Measurements from ENCODE around the gene TEPSIN. TPM values are rescaled to one million over a fixed set of nuclear protein-coding genes. Genes with fewer than 3 reads are reported as not detected.
A peak's percentile ranks its signal among the peaks of the same experiment; 100 is the strongest.

Gene TEPSIN
- total RNA-seq, 2 experiments from 2014 or later, result 54.5 to 63.2 TPM

- peaks cover 30% of the 10 kb centered on the region for H3K36me3 Mint-ChIP-seq (ENCODE audit: low read depth)
- no peak overlapping the region for H3K4me3 Mint-ChIP-seq
- H3K9me3 Mint-ChIP-seq, result no peaks in the 10 kb centered on the region
- ChIA-PET POLR2A (no interaction called here), CTCF (interaction anchor here (1.6 to 1.7 kb wide), 2 partner anchors 11 to 17 kb away, joined by 3 to 5 read pairs; partner anchors contain the start of gene SLC38A10)
- peaks cover 3% of the 10 kb centered on the region for H3K4me1 Mint-ChIP-seq
- H3K27me3 Mint-ChIP-seq, result no peaks in the 10 kb centered on the region
- no peak overlapping the region for H3K27ac Mint-ChIP-seq
- DNase-seq, result no peak
Observed at GRCh38 chr17:81277946-81278693, 39.3 kb upstream of the TEPSIN start.

GRCh38 chr17:81277421-81277820 lies 38.6 kb upstream of the TEPSIN start:
- Mint-ChIP-seq H3K27ac (no peak overlapping the region), H3K27me3 (no peaks in the 10 kb centered on the region), H3K9me3 (no peaks in the 10 kb centered on the region), H3K4me1 (peaks cover 8% of the 10 kb centered on the region), H3K4me3 (no peak overlapping the region), H3K36me3 (ENCODE audit: low read depth) (peaks cover 34% of the 10 kb centered on the region)
- ChIA-PET CTCF (interaction anchor here (0.5 kb wide), 1 partner anchor 310 kb away, joined by 3 read pairs; no protein-coding TSS in a partner anchor), POLR2A (no interaction called here)
- no peak for DNase-seq

GRCh38 chr17:81276781-81277180 lies 37.9 kb upstream of the TEPSIN start:
- Mint-ChIP-seq H3K27ac (no peak overlapping the region), H3K36me3 (ENCODE audit: low read depth) (peaks cover 31% of the 10 kb centered on the region), H3K4me1 (peaks cover 8% of the 10 kb centered on the region), H3K27me3 (no peaks in the 10 kb centered on the region), H3K9me3 (no peaks in the 10 kb centered on the region), H3K4me3 (no peak overlapping the region)
- no peak for DNase-seq
- ChIA-PET CTCF (interaction anchor here (0.5 kb wide), 1 partner anchor 311 kb away, joined by 3 read pairs; no protein-coding TSS in a partner anchor), POLR2A (no interaction called here)

- ChIA-PET CTCF (interaction anchor here (1.2 kb wide), 1 partner anchor 17 kb away, joined by 4 read pairs; no protein-coding TSS in a partner anchor), POLR2A (no interaction called here)
- Mint-ChIP-seq H3K4me3 (no peak overlapping the region), H3K4me1 (peaks cover 8% of the 10 kb centered on the region), H3K27me3 (no peaks in the 10 kb centered on the region), H3K9me3 (no peaks in the 10 kb centered on the region), H3K27ac (no peak overlapping the region), H3K36me3 (ENCODE audit: low read depth) (peaks cover 29% of the 10 kb centered on the region)
- DNase-seq, result no peak
Observed at GRCh38 chr17:81274471-81274855, 35.6 kb upstream of the TEPSIN start.

- no peak for DNase-seq
- Mint-ChIP-seq H3K4me3 (no peak overlapping the region), H3K27ac (no peak overlapping the region), H3K27me3 (no peaks in the 10 kb centered on the region), H3K4me1 (peaks cover 8% of the 10 kb centered on the region), H3K9me3 (no peaks in the 10 kb centered on the region), H3K36me3 (ENCODE audit: low read depth) (peaks cover 34% of the 10 kb centered on the region)
- ChIA-PET CTCF (no interaction called here), POLR2A (no interaction called here)
Observed at GRCh38 chr17:81273698-81274470, 35.0 kb upstream of the TEPSIN start.

- ChIA-PET POLR2A (no interaction called here), CTCF (no interaction called here)
- Mint-ChIP-seq H3K27ac (peak overlapping the region; percentile 84), H3K4me1 (peaks cover 8% of the 10 kb centered on the region), H3K9me3 (no peaks in the 10 kb centered on the region), H3K27me3 (no peaks in the 10 kb centered on the region), H3K4me3 (no peak overlapping the region), H3K36me3 (ENCODE audit: low read depth) (peaks cover 40% of the 10 kb centered on the region)
- DNase-seq, result no peak
Observed at GRCh38 chr17:81272616-81273015, 33.8 kb upstream of the TEPSIN start.

- DNase-seq, result no peak
- Mint-ChIP-seq H3K4me1 (peaks cover 8% of the 10 kb centered on the region), H3K27ac (no peak overlapping the region), H3K36me3 (ENCODE audit: low read depth) (peaks cover 38% of the 10 kb centered on the region), H3K4me3 (no peak overlapping the region), H3K27me3 (no peaks in the 10 kb centered on the region), H3K9me3 (no peaks in the 10 kb centered on the region)
- ChIA-PET POLR2A (no interaction called here), CTCF (no interaction called here)
Observed at GRCh38 chr17:81271226-81271625, 32.4 kb upstream of the TEPSIN start.

- H3K36me3 Mint-ChIP-seq (ENCODE audit: low read depth), result peaks cover 36% of the 10 kb centered on the region
- ChIA-PET CTCF (no interaction called here), POLR2A (no interaction called here)
- no peak for DNase-seq
- H3K4me1 Mint-ChIP-seq, result peaks cover 8% of the 10 kb centered on the region
- no peaks in the 10 kb centered on the region for H3K9me3 Mint-ChIP-seq
- H3K27ac Mint-ChIP-seq, result no peak overlapping the region
- no peak overlapping the region for H3K4me3 Mint-ChIP-seq
- no peaks in the 10 kb centered on the region for H3K27me3 Mint-ChIP-seq
Observed at GRCh38 chr17:81270279-81270678, 31.4 kb upstream of the TEPSIN start.

GRCh38 chr17:81267390-81268067 lies 28.7 kb upstream of the TEPSIN start:
- DNase-seq, result no peak
- ChIA-PET CTCF (no interaction called here), POLR2A (no interaction called here)
- Mint-ChIP-seq H3K4me3 (no peak overlapping the region), H3K27ac (no peak overlapping the region), H3K9me3 (no peaks in the 10 kb centered on the region), H3K36me3 (ENCODE audit: low read depth) (peaks cover 30% of the 10 kb centered on the region), H3K4me1 (peaks cover under 1% of the 10 kb centered on the region), H3K27me3 (no peaks in the 10 kb centered on the region)

- Mint-ChIP-seq H3K27ac (no peak overlapping the region), H3K36me3 (ENCODE audit: low read depth) (peaks cover 26% of the 10 kb centered on the region), H3K4me3 (no peak overlapping the region), H3K27me3 (no peaks in the 10 kb centered on the region), H3K4me1 (no peaks in the 10 kb centered on the region), H3K9me3 (no peaks in the 10 kb centered on the region)
- ChIA-PET CTCF (no interaction called here), POLR2A (interaction anchor here (0.6 kb wide), 1 partner anchor 15 kb away, joined by 3 read pairs; no protein-coding TSS in a partner anchor)
- no peak for DNase-seq
Observed at GRCh38 chr17:81265576-81265975, 26.7 kb upstream of the TEPSIN start.

- CTCF ChIA-PET, result no interaction called here
- POLR2A ChIA-PET, result no interaction called here
- Mint-ChIP-seq H3K4me3 (no peak overlapping the region), H3K36me3 (ENCODE audit: low read depth) (peaks cover 27% of the 10 kb centered on the region), H3K9me3 (no peaks in the 10 kb centered on the region), H3K27me3 (no peaks in the 10 kb centered on the region), H3K27ac (no peak overlapping the region), H3K4me1 (no peaks in the 10 kb centered on the region)
- DNase-seq, result no peak
Observed at GRCh38 chr17:81264640-81265039, 25.8 kb upstream of the TEPSIN start.

GRCh38 chr17:81263371-81264181 lies 24.7 kb upstream of the TEPSIN start:
- POLR2A ChIA-PET, result no interaction called here
- Mint-ChIP-seq H3K36me3 (ENCODE audit: low read depth) (peaks cover 19% of the 10 kb centered on the region), H3K27me3 (no peaks in the 10 kb centered on the region), H3K4me1 (no peaks in the 10 kb centered on the region), H3K9me3 (no peaks in the 10 kb centered on the region), H3K4me3 (no peak overlapping the region), H3K27ac (no peak overlapping the region)
- no peak for DNase-seq
- CTCF ChIA-PET, result no interaction called here

All from activated CD4-positive, alpha-beta T cell treated with anti-CD3 and anti-CD28 coated beads, Interleukin-2, amount 10 ng/mL, durations not matched to agents 7 days and 5 days (primary cell).